ENCODE measurements around the gene MMP28.
"Not testable (repeated sequence)": the region's sequence is repeated elsewhere in the genome, so short reads cannot be mapped to it uniquely, and the experiment has no call there.

MMP28 gene

DNA sequence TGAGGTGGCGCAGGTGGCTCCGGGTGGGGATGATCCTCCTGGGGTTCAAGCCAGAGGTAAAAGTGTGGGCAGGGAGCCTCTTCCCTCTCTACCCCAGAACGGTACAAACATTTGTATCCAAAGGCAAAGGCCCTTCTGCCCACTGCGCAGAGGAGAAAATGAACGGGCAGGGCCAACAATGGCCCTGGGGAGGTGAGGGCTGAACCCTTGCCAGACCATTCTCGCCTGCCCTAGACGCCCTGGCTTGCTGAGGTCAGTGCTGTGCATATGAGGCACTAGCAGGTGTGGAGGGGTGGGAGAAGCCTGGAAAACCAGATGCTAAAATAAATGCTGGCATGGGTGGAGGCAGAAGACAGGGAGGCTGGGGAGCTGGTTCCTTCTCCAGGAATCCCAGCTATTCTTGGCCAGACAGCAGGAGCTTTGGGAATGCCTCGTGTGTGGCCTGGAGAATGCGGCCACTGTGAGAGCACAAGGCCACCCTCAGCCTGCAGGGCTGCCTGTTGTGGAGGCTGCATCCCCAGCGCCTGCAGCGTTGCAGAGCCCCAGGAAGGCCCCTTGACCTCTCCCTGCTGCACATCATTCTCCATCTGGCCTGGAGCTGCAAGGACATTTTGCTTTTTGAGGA, 30.2 kb downstream of the MMP28 start:
- no peak for DNase-seq

DNA sequence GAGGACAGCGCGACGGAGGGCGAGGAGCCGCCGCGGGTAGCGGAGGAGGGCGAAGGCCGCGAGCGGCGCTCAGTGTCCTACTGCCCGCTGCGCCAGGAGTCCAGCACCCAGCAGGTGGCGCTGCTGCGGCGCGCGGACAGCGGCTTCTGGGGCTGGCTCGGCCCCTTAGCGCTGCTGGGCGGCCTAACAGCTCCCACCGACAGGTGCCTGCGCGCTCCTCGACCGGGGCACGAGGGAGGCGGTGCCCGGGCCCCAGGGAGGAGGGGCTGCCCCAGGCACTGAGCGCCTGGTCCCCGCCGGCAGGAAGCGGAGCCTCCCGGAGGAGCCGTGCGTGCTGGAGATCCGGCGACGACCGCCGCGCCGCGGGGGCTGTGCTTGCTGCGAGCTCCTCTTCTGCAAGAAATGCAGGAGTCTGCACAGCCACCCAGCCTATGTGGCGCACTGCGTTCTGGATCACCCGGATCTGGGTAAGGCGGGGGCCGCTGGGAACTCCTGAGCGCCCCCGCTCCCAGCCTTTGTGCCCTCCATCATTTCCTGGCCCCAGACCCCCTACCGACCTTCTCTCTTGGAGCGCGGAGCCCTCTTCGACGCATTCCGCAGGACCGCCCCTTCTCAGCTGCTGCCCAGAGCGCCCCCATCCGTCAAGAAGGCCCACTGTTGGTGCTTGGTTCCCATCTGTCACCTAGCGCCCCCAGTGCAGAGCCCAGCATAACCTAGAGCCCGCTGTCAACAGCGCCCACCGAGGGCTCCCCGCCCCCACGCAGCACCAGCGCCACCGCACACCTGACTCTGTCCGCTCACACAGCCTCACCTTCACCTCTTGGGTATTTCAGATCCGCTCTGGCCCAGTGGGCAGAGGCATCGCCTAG, 31.1 kb downstream of the MMP28 start:
- DNase-seq = peak; percentile 63

DNA sequence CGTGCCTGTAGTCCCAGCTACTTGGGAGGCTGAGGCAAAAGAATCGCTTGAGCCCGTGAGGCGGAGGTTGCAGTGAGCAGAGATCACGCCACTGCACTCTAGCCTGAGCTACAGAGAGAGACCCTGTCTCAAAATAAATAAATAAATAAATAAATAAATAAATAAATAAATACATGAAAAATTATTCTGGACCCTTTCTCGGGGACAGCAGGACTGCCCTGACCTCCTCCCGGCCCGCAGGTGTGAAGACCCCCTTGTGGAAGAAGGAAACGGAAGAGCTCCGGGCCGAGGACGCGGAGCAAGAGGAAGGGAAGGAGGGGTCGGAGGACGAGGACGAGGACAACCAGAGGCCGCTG, 31.7 kb downstream of the MMP28 start:
- no peak for DNase-seq

DNA sequence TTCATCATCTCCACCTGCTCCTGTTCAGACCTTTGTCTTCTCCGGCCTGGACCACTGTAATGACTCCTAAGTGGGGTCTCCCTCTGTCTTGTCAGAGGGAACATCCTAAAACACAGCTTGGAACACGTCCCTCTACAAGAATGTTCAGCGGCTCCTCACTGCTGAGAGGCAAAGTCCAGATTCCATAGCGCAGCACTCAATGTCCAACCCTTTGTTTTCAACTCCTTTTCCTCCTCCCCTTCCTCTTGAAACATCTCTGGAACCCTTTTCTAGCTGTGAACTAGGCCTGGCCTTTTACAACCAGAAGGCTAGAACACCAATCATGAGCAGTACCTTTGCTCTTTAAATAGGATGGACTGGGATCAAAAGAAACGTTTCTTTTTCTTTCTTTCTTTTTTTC, 33.8 kb downstream of the MMP28 start:
- DNase-seq = no peak

DNA sequence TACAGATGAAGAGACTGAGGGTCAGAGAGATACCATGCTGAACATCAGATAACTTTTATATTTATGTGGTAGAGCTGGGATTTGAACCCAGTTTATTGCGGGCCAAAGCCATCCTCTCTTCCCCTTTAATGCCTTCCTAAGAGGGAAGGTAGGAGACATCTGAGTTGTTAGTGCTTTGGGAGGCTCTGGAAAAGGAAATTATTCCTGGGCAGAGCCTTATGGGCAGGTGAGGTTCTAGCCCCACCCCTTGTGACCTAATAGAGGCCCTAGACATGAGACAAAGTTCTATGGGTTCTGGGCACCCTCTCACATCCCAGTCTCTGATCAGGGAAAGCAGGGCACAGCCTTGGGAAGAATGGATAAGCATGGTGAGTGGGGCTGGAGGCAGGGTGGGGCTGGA, 34.9 kb downstream of the MMP28 start, which contains the start of gene C17orf50:
Gene C17orf50, plus strand, starts transcription at position 301 of the 400 bp plus-strand sequence. Its CDS starts 55 bp downstream, at position 356.
- no peak for DNase-seq

DNA sequence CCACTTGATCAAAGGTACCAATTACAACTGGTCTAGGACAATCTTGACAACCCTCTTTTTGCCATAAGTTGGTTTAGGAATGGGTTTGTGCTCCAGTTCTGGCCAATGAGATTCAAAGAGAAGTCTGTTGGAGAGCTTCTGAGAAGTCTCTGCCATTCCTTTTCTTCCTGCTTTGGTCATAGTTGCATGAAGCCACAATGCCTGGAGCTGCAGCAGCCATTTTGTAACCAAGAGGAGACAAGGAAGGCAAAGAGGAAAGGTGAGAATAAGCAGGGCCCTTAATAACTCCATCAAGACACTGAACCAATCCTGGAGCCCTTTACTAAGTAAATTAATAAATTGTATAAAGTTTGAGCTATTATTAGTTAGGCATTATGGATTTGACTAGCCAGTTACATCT, 38.2 kb downstream of the MMP28 start:
- no peak for DNase-seq

DNA sequence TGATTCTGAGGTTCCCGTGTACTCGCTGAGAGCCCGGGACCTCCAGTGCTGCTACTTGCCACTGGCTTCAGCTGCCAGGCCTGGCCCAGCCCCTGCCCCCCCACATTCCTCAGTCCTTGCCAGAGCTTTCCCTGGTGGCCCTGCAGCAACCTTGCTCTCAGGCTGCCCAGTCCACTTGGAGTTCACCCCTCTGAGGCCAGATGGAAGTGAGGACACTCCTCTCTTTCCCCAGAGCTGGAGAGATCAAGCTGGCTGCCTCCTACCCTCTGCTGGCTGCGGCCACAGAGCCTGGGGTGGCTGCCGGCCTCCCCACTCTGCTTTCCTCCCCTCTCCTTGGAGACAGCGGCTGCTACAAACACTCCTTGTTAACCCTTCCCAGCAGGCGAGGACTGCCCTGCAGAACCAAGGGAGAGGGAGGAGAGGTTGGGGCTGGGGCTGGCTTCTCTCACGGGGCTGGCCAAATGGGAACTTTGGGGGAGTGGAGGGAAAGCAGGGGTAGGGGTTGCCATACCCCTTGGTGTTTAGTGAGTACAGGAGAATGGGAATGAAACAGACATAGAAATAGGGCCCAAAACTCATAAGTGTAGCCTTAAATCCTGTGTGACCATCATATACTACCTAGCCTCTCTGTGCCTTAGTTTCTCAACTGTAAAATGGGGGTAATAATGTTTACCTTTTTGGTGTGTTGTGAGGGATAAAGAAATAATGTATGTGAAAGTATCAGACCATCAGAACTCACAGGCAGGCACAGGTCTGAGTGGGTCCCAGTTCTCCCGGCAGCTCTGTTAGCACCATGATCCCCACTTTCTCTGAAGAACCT, 42.3 kb downstream of the MMP28 start, which contains the start of gene GAS2L2:
Gene GAS2L2, minus strand, starts transcription at position 295 of the 820 bp plus-strand sequence. CDS start 389 bp downstream, outside the sequence.
- DNase-seq = no peak

DNA sequence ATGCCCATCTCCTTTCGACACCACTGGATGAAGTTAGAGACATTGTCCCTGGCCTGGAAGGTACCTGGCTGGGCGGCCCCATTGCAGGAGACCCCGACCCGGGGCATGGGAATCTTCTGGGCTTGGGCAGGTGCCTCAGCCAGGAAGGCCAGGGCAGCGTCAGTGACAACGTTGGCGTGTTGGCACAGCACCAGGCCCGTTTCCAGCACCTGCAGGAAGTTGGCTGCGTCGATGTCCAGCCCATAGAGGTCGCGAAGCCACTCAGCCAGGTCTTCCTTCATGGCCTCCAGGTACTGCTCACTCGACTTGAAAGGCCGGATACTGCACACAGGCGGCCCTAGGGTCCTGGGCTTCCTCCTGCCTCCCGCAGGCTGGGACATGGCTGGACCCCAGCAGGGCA, 43.0 kb downstream of the MMP28 start:
- no peak for DNase-seq

DNA sequence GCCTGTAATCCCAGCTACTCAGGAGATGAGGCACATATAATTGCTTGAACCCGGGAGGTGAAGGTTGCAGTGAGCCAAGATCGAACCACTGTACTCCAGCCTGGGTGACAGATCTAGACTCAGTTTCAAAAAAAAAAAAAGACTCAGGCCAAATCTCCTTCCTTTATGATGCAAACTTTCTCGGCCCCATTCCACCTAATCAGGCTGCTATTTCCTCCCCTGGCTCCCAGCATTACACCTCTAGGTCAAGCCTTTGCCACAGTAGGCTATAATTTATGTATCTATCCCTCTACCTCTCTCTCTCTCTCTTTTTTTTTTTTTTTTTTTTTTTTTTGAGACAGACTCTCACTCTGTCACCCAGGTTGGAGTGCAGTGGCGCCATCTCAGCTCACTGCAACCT, 43.9 kb downstream of the MMP28 start:
- not testable (repeated sequence) for DNase-seq

DNA sequence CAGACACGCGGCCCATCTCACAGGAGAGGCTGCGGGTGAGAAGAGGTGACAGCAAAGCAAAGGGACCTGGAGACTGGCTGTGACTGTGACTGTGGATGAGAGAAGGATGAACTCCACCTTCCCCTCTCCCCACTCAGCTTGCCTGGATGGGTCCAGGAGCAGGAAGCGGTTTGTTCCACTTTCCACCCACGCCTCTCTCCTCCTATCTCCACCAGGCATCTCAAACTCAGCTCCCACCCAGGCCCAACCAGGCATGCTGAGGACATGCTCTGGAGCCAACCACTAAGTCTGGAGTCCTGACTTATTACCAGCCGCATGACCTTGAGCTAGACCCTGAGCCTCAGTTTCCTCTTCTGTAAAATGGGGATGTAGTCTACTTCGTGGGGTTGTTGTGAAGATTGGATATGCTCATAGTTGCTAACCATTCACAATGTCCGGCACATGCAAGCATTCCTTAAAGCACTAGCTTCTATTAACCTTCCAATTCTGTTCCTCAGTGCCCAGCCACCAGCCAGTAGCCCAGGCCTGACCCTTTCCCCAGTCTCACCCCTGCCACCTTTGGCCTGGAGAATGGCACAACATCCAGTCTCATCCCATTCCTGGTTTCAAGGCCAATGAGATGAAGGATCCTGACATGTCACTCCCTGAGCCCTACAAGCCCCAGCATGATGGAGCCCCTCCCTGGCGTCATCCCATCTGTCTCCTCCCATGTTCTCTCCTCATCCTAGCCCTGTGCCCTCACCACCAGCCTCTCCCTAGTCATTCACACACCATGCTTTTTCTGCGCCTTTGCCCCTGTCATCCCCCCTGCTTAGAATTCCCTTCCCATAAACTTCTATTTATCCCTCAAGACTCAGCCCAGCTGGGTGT, 44.7 kb downstream of the MMP28 start:
- DNase-seq = no peak

DNA sequence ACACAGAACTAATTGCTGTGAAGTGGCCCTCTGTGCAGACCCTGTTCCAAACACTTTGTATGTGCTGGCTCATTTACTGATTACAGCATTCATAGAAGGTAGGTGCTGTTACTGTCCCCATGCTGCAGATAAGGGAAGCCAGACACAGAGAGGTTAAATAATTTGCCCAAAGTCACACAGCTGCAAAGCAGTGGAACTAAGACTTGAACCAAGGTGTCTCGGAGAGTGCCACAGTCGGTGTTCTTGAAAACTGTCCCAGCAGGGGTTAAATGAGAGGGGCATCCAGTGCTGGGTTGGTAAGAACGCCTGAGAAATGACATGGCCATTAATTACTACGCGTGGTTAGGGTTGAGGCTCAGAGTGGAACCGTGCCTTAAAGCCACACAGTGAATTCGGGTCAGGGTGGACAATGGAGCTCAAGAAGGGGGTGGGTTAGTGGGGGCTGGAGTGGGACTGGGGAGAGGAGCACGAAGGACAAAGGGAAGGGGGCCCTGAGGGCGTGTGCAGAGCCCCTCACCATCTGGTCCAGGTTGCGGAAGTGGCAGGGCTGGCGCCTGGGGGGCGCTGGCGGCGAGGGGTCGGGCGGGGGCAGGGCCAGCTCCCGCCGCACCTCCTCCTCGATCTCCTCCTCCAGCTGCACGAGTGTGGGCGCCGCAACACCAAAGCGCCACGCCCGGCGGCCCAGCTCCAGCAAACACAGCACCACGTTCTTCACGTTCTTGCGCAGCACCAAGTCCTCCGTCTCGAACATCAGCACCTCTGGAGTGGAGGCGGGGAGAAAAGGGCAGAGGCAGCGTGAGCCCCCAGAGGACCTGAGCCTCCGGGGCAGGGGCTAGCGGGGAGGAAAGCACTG, 45.7 kb downstream of the MMP28 start:
- DNase-seq = no peak

DNA sequence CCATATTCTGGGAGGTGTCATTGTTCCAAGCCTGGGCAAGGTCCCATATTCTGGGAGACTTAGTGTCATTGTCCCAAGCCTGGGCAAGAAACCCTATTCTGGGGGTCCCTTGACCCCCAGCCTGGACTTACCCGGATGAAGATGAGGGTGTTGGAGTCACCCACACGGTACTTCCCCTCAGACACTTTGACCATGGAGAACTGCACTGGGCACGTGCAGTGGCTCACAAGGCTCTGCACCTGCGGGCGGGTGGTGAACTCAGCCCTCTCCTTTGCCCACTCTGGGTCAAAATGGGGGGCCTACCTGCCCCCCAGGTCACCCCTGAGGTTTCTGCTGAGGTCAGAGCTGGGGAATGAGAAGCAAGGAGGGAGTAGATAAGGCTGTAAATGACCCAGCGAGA, 46.5 kb downstream of the MMP28 start:
- DNase-seq = no peak

DNA sequence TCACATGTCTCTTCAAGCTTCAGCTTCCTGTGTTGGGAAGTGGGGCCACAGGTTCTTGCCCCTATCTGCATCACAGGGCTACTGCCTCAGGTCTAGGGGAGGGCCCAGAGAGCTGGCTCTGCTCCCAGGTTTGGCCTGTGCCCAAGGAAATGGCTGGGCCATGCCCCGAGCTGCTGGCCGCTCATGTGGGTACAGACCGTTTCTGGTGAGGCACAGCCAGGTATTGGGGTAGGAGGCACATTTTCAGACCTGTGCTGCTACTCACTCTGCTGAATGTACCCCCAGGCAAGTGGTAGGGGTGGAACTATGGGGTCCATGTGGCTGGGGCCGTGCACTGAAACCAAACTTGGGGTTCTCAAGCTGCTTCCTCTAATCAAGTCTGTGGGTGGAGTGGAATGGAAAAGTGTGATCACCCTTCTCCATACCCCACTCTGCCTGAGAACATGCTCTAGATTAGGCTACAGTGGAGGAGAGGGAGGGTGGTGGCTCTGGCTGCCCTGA, 47.0 kb downstream of the MMP28 start:
- DNase-seq = no peak

DNA sequence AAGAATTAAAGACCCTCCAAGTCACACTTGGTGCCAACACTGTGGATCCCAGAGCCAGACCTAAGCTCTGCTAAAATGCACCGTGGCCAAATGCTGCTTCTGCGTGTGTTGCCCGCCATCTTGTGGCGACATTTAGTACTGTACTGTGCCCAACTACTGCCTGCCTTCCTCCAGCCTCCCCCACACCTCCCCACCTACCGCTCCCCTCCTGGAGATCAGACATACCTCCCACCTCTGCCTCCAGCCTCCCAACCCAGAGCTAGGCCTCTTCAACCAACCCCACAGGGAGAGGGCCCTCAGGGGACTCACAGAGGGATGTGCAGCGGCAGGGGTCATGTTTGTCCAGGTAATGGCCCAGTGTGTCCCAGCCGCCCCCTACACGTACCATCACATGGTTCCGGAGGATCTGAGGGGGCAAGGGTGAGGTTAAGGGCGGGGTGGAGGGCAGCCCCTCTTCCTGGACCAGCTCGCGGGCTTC, 47.9 kb downstream of the MMP28 start:
- DNase-seq = peak; percentile 54

DNA sequence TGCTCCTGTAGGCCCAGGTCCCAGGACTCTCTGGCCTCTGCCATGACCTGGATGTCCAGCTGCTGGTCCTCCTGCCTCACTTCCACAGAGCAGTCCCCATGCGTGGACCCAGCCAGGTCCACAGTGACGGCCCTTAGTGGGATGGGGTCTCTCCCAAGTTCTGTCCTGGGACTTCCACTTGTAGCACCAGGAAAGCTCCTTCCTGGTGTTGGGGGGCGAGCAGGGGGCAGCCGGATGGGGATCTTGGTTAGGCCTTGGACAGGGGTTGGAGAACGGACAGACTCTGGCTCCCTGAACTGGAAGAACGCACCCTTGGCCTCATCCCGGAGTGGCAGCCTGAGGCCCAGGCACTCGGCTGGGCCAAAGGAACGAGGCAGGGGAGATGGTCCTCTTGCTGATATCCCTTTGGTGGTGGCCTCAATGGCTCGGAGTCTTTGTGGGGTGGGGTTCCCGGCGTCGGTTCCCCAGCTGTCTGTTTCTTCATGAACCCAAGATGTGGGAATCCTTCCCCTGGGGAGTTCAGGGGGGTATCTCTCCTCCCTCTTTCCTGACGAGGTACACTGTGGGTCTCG, 49.6 kb downstream of the MMP28 start:
- DNase-seq = no peak

DNA sequence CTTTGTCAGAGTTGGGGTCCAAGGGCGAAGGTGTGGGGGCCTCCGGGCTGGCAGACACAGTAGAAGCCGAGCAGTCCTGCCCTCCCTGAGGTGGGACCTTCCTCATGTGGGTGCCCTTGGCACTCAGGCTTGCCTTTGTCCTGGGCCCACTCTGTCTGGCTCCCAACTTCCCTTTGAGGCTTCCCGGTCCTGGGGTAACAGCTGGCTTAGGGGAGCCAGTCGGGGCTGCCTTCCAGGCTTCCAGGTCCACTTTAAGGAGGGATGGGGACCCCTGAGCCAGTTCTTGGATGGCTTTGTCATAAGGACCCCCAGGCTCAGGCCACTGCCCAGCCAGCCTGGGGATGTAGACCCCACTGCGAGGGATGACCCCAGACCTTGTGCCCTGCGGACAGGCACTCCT, 50.2 kb downstream of the MMP28 start:
- no peak for DNase-seq

DNA sequence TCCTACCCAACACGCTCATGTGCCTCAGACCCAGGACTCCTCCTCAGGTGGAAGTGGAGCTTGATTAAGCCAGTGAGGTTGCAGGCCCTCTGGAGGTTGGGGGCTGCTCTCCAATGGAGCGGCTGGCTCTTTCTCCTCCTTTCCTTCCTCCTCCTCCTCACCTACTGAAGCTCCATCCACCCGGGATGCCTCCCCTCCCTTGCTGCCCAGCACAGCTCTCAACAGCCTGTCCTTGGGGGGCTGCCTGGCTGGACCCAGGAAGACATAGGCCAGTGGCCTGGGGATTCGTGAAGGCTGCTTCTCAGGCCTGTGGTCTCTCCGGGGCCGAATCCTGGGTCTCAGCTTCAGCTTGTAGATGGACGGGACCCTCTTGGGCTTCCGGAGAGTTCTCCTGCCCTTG, 50.6 kb downstream of the MMP28 start:
- DNase-seq = no peak

DNA sequence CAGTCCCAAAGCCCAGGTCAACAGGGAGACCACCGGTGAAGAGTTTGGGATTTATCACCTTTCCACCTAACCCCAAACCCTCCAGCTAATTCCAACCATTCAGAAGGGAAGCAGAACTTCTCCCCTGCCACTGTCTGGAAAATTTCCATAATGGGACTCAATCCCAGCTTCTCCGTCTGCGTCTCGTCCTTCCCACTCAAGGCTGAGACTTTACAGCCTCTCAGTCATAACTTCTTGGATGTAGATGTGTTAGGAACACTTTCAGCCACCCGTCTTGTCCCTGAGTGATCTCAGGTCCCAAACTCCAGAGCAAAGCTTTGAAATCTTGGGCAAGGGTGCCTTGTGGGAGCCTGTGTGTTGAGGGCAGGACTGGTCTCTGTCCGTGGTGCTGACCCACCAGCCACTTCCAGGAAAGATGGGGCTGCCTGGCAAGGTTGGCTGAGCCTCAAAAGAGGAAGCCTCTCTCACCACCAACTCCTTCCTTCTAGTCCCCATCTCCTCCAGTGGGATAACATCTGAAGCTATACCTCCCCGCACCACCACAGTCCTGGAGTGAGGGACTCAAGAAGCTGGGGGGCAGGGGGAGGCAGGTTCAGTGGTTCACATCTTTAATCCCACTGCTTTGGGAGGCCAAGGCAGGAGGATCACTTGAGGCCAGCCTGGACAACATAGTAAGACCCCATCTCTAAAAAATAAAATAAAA, 51.7 kb downstream of the MMP28 start:
- no peak for DNase-seq

DNA sequence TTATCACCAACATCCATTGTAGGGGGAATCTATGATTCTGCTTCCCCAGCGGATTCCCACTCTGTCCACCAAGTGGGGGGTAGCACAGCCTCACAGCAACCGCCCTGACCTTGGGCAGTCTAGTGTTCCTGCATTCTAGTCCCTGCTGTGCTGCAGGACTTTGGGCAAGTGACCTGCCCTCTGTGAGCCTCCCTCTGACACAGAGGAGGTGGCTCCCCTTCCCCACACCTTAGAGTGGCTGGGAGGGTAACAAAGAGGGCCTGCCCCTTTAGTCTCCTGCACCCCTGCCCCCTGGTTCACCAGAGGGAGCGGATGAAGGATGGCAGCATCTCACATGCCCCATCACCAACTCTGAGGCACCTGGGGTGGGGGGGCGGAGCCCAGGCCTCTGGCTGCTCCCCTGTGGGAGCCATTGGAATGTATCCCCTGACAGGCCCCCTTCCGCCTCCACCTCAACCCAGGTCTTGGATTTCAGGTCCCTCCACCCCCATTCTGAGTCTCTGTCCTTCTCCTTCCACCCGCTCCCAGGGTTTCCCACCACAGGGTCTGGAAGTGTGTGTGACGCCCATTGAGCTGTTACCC, 52.5 kb downstream of the MMP28 start:
- no peak for DNase-seq

DNA sequence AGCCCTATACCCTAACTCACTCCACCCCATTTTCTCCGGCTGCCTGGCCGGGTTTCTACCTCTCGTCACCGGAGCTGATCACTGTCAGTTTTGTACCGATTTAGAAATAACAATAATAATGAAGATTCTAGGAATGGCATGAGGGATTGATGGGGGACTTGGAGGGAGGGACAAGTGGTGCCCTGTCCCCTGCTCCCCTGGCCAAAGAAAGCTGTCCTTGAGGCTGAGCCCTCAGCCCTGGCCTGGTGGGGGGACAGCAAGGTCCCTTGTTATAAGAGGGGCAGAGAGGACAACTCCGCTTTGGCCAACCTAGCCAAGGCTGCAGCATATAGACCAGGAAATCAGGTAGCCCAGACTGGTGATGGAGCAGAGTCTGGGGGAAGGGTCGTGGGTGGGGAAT, 52.9 kb downstream of the MMP28 start:
- DNase-seq = no peak

Measured in NCI-H2081 treated with DMSO at 0.1 percent for 48 hours (cell line).